Gastrocnemius medialis (tissue), 4 donors: Measurements from ENCODE around the gene TRMT112.

Experiments used
- POLR2A ChIP-seq, 2 donors: fragments of 450-650 bp; IDR thresholded peaks; one replicate each; pipeline ENCODE4 v1.6.1; 2017; ENCODE audit warnings: antibody characterized with exemption in 2 of 2, mild to moderate bottlenecking in 2 of 2, moderate library complexity in 2 of 2
- TF ChIP-seq, protein P1 (sequence below), 5 experiments: fragments of 450-650 bp in 3 of 5; fragments of 200-600 bp in 2 of 5; sonication (generic) in 2 of 5; IDR thresholded peaks in 4 of 5; conservative IDR thresholded peaks in 1 of 5; 1 replicate in 4 of 5; 2 replicates in 1 of 5; pipeline ENCODE4 v1.5.1; 2016 to 2019; ENCODE audit warnings: antibody characterized with exemption in 5 of 5, mild to moderate bottlenecking in 3 of 5, moderate library complexity in 3 of 5

DNA sequence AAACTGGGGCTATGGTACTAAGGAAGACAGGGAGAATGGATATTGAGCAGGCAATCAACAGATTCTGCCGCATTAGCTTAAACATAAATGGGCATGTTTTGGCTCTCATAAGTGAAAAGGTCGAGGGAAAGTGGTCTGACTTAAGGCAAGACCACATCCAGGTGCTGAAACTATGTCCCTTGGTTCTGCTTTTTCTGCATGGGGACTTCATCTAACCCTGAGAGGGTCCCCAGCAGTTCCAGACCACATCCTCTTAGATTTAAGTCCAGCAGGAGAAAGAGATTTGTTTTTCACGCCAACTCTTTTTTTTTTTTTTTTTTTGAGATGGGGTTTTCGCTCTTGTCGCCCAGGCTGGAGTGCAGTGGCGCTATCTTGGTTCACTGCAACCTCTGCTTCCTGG lies 47.1 kb upstream of the TRMT112 start:
- TF ChIP-seq, protein P1, sequence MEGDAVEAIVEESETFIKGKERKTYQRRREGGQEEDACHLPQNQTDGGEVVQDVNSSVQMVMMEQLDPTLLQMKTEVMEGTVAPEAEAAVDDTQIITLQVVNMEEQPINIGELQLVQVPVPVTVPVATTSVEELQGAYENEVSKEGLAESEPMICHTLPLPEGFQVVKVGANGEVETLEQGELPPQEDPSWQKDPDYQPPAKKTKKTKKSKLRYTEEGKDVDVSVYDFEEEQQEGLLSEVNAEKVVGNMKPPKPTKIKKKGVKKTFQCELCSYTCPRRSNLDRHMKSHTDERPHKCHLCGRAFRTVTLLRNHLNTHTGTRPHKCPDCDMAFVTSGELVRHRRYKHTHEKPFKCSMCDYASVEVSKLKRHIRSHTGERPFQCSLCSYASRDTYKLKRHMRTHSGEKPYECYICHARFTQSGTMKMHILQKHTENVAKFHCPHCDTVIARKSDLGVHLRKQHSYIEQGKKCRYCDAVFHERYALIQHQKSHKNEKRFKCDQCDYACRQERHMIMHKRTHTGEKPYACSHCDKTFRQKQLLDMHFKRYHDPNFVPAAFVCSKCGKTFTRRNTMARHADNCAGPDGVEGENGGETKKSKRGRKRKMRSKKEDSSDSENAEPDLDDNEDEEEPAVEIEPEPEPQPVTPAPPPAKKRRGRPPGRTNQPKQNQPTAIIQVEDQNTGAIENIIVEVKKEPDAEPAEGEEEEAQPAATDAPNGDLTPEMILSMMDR (IDR thresholded peaks at IDR 0.05 in 4 of 5, conservative IDR thresholded peaks at IDR 0.05 in 1 of 5), result no peak
- TF ChIP-seq POLR2A (IDR thresholded peaks at IDR 0.05), result no peak
